SK-N-SH treated with all-trans-retinoic acid at 6 μM for 48 hours (cell line): Measurements from ENCODE around the gene PIK3R6.

Experiments used
- ATAC-seq: fragments of 200-7000 bp; cut with Tn5 transposase; 3 replicates; pipeline ENCODE4 v1.9.1; 2020; ENCODE audit warnings: mild to moderate bottlenecking, moderate library complexity
- ARNTL ChIP-seq: fragments of 450-650 bp; formaldehyde crosslinking; IDR thresholded peaks from 2 replicates; pipeline ENCODE4 v1.5.0; 2020; ENCODE audit warnings: low read depth, mild to moderate bottlenecking, moderate library complexity, borderline replicate concordance
- BACH2 ChIP-seq: fragments of 250-450 bp; sonication (Bioruptor Pico); IDR thresholded peaks from 2 replicates; pipeline ENCODE4 v1.9.0; 2021; ENCODE audit warnings: mild to moderate bottlenecking, borderline replicate concordance
- CSDC2 ChIP-seq: fragments of 250-450 bp; sonication (Bioruptor Pico); IDR thresholded peaks from 2 replicates; pipeline ENCODE4 v1.5.0; 2020; ENCODE audit warnings: mild to moderate bottlenecking, moderate library complexity
- ESRRG ChIP-seq: fragments of 250-450 bp; sonication (Bioruptor Pico); IDR thresholded peaks from 2 replicates; pipeline ENCODE4 v1.6.1; 2021; ENCODE audit warnings: mild to moderate bottlenecking
- GLIS3 ChIP-seq: fragments of 250-450 bp; sonication (Bioruptor Pico); IDR thresholded peaks from 2 replicates; pipeline ENCODE4 v1.5.0; 2020; ENCODE audit warnings: mild to moderate bottlenecking, moderate library complexity
- ISL1 ChIP-seq: fragments of 250-450 bp; sonication (Bioruptor Pico); IDR thresholded peaks from 2 replicates; pipeline ENCODE4 v2.1.2; 2022; ENCODE audit warnings: mild to moderate bottlenecking, moderate library complexity
- OSR1 ChIP-seq: fragments of 250-450 bp; sonication (Bioruptor Pico); IDR thresholded peaks from 2 replicates; pipeline ENCODE4 v1.8.0; 2022; ENCODE audit warnings: moderate library complexity, mild to moderate bottlenecking, inconsistent platforms
- PPARA ChIP-seq: fragments of 250-450 bp; sonication (Bioruptor Pico); IDR thresholded peaks from 2 replicates; pipeline ENCODE4 v1.5.0; 2020; ENCODE audit warnings: mild to moderate bottlenecking, borderline replicate concordance
- RARB ChIP-seq: fragments of 250-450 bp; sonication (Bioruptor Pico); IDR thresholded peaks from 2 replicates; pipeline ENCODE4 v1.8.0; 2021; ENCODE audit warnings: mild to moderate bottlenecking, moderate library complexity
- SNAI2 ChIP-seq: fragments of 250-450 bp; sonication (Bioruptor Pico); IDR thresholded peaks from 2 replicates; pipeline ENCODE4 v1.5.0; 2020; ENCODE audit warnings: mild to moderate bottlenecking, moderate library complexity
- TCF4 ChIP-seq: fragments of 250-450 bp; sonication (Bioruptor Pico); IDR thresholded peaks from 2 replicates; pipeline ENCODE4 v1.8.0; 2021; ENCODE audit warnings: mild to moderate bottlenecking, moderate library complexity, borderline replicate concordance
- TOX ChIP-seq: fragments of 250-450 bp; sonication (Bioruptor Pico); IDR thresholded peaks from 2 replicates; pipeline ENCODE4 v1.8.0; 2021; ENCODE audit warnings: mild to moderate bottlenecking, moderate library complexity, borderline replicate concordance
- ZC3H10 ChIP-seq: fragments of 250-450 bp; sonication (Bioruptor Pico); IDR thresholded peaks from 2 replicates; pipeline ENCODE4 v1.5.1; 2021; ENCODE audit warnings: mild to moderate bottlenecking, moderate library complexity
- ZFP3 ChIP-seq: fragments of 250-450 bp; sonication (Bioruptor Pico); IDR thresholded peaks from 2 replicates; pipeline ENCODE4 v1.5.0; 2020; ENCODE audit warnings: mild to moderate bottlenecking, moderate library complexity
- ZFP30 ChIP-seq: fragments of 450-650 bp; formaldehyde crosslinking; IDR thresholded peaks from 2 replicates; pipeline ENCODE4 v1.5.0; 2022; ENCODE audit warnings: mild to moderate bottlenecking, moderate library complexity
- ZNF565 ChIP-seq: fragments of 450-650 bp; formaldehyde crosslinking; conservative IDR thresholded peaks from 2 replicates; pipeline ENCODE4 v1.5.0; 2020; ENCODE audit warnings: low read depth, mild to moderate bottlenecking, moderate library complexity
- ZNF70 ChIP-seq: fragments of 450-650 bp; formaldehyde crosslinking; IDR thresholded peaks from 2 replicates; pipeline ENCODE4 v1.5.0; 2020; ENCODE audit warnings: mild to moderate bottlenecking, moderate library complexity
- ZNF8 ChIP-seq: fragments of 450-650 bp; formaldehyde crosslinking; IDR thresholded peaks from 2 replicates; pipeline ENCODE4 v1.5.0; 2020; ENCODE audit warnings: mild to moderate bottlenecking, moderate library complexity
- TF ChIP-seq, protein P1 (sequence below): fragments of 250-450 bp; sonication (Bioruptor Pico); IDR thresholded peaks from 2 replicates; pipeline ENCODE4 v1.5.1; 2020; ENCODE audit warnings: low read depth, mild to moderate bottlenecking, moderate library complexity
- TF ChIP-seq, protein P2 (sequence below): fragments of 250-450 bp; sonication (Bioruptor Pico); IDR thresholded peaks from 2 replicates; pipeline ENCODE4 v1.5.0; 2020; ENCODE audit warnings: mild to moderate bottlenecking, moderate library complexity
- TF ChIP-seq, protein P3 (sequence below): fragments of 250-450 bp; sonication (Bioruptor Pico); IDR thresholded peaks from 2 replicates; pipeline ENCODE4 v1.8.0; 2021; ENCODE audit warnings: low read depth, mild to moderate bottlenecking, moderate library complexity, borderline replicate concordance
- TF ChIP-seq, protein P4 (sequence below): fragments of 250-450 bp; sonication (Bioruptor Pico); IDR thresholded peaks from 2 replicates; pipeline ENCODE4 v1.5.1; 2021; ENCODE audit warnings: mild to moderate bottlenecking, moderate library complexity
- TF ChIP-seq, protein P5 (sequence below): fragments of 250-450 bp; sonication (Bioruptor Pico); IDR thresholded peaks from 2 replicates; pipeline ENCODE4 v1.8.0; 2020; ENCODE audit warnings: mild to moderate bottlenecking, moderate library complexity, borderline replicate concordance

Gene PIK3R6

DNA sequence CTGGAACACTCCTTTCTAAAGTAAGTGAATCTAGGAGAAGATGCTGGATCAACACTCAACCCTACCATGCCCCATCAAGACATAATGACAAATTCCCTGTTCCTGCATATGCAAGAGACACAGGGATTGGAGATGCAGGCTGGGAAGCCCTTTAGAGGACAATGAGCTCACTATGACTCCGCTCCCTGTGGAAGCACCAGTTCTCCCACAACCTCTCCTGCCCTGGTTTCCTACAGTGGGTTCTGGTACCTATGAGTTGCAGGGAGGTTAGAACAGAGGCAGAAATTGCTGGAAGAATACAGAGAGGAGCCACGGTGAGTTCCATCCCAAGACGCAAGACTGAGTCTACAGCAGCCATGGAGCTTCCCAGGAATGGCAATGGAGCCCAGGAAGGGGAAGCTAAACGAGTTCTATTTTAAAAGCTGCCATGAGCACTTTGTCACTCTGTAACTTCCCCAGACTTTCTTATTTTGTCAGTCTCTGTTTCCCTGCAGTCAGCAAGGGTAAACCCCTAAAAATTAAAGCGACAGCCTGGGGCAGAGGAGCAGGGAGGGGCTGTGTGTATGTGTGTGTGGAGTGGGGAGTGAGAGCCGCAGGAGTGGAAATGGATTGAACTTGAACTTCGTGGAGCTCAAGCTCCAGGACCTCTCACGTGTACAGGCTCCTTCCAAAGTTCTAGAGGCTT, 42.3 kb upstream of the PIK3R6 start:
- no peak for ATAC-seq

DNA sequence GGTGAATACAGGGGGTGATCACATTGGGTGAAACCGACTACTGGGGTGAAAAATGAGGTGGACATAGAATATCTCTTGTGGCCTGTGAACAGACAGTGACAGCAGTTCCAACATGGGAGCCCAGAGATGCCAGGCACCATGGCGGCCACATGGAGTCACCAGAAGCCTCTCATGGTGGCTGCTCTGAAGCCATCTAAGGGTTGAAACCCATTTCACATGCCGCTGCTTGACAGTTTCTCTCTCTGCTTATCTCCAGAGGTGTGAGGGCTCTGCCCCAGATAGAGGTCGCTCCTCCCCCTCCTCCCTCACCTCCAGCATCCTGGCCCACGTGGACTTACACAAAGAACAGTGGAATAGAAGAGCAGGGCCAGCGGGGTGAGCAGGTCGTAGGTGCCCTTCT, 37.9 kb upstream of the PIK3R6 start:
- no peak for ATAC-seq
- no peak for TF ChIP-seq CSDC2 (CRISPR knock-in tag)
- TF ChIP-seq, protein P1, sequence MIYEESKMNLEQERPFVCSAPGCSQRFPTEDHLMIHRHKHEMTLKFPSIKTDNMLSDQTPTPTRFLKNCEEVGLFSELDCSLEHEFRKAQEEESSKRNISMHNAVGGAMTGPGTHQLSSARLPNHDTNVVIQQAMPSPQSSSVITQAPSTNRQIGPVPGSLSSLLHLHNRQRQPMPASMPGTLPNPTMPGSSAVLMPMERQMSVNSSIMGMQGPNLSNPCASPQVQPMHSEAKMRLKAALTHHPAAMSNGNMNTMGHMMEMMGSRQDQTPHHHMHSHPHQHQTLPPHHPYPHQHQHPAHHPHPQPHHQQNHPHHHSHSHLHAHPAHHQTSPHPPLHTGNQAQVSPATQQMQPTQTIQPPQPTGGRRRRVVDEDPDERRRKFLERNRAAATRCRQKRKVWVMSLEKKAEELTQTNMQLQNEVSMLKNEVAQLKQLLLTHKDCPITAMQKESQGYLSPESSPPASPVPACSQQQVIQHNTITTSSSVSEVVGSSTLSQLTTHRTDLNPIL (CRISPR knock-in tag) = no peak
- TF ChIP-seq ZFP3 = no peak
- no peak for TF ChIP-seq GLIS3 (CRISPR knock-in tag)
- TF ChIP-seq TOX (CRISPR knock-in tag) = no peak
- TF ChIP-seq PPARA (CRISPR knock-in tag) = no peak
- TF ChIP-seq SNAI2 (CRISPR knock-in tag) = no peak
- no peak for TF ChIP-seq RARB (CRISPR knock-in tag)
- TF ChIP-seq OSR1 (CRISPR knock-in tag) = no peak
- TF ChIP-seq ZNF70 (CRISPR knock-in tag) = no peak
- no peak for TF ChIP-seq ZNF565 (CRISPR knock-in tag)
- TF ChIP-seq, protein P2, sequence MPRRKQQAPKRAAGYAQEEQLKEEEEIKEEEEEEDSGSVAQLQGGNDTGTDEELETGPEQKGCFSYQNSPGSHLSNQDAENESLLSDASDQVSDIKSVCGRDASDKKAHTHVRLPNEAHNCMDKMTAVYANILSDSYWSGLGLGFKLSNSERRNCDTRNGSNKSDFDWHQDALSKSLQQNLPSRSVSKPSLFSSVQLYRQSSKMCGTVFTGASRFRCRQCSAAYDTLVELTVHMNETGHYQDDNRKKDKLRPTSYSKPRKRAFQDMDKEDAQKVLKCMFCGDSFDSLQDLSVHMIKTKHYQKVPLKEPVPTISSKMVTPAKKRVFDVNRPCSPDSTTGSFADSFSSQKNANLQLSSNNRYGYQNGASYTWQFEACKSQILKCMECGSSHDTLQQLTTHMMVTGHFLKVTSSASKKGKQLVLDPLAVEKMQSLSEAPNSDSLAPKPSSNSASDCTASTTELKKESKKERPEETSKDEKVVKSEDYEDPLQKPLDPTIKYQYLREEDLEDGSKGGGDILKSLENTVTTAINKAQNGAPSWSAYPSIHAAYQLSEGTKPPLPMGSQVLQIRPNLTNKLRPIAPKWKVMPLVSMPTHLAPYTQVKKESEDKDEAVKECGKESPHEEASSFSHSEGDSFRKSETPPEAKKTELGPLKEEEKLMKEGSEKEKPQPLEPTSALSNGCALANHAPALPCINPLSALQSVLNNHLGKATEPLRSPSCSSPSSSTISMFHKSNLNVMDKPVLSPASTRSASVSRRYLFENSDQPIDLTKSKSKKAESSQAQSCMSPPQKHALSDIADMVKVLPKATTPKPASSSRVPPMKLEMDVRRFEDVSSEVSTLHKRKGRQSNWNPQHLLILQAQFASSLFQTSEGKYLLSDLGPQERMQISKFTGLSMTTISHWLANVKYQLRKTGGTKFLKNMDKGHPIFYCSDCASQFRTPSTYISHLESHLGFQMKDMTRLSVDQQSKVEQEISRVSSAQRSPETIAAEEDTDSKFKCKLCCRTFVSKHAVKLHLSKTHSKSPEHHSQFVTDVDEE (CRISPR knock-in tag) = no peak
- no peak for TF ChIP-seq ARNTL (CRISPR knock-in tag)
- no peak for TF ChIP-seq BACH2 (CRISPR knock-in tag)
- TF ChIP-seq ZFP30 (CRISPR knock-in tag) = no peak

More for the DNA sequence above, 42.3 kb upstream of the PIK3R6 start:
- no peak for TF ChIP-seq RARB (CRISPR knock-in tag)
- TF ChIP-seq ESRRG (CRISPR knock-in tag) = no peak
- TF ChIP-seq, protein P1 (CRISPR knock-in tag) = no peak
- TF ChIP-seq ZNF8 (CRISPR knock-in tag) = no peak
- no peak for TF ChIP-seq ISL1 (CRISPR knock-in tag)
- no peak for TF ChIP-seq TOX (CRISPR knock-in tag)
- no peak for TF ChIP-seq BACH2 (CRISPR knock-in tag)
- no peak for TF ChIP-seq TCF4 (CRISPR knock-in tag)
- TF ChIP-seq, protein P3, sequence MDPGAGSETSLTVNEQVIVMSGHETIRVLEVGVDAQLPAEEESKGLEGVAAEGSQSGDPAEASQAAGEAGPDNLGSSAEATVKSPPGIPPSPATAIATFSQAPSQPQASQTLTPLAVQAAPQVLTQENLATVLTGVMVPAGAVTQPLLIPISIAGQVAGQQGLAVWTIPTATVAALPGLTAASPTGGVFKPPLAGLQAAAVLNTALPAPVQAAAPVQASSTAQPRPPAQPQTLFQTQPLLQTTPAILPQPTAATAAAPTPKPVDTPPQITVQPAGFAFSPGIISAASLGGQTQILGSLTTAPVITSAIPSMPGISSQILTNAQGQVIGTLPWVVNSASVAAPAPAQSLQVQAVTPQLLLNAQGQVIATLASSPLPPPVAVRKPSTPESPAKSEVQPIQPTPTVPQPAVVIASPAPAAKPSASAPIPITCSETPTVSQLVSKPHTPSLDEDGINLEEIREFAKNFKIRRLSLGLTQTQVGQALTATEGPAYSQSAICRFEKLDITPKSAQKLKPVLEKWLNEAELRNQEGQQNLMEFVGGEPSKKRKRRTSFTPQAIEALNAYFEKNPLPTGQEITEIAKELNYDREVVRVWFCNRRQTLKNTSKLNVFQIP (CRISPR knock-in tag) = no peak
- TF ChIP-seq, protein P4, sequence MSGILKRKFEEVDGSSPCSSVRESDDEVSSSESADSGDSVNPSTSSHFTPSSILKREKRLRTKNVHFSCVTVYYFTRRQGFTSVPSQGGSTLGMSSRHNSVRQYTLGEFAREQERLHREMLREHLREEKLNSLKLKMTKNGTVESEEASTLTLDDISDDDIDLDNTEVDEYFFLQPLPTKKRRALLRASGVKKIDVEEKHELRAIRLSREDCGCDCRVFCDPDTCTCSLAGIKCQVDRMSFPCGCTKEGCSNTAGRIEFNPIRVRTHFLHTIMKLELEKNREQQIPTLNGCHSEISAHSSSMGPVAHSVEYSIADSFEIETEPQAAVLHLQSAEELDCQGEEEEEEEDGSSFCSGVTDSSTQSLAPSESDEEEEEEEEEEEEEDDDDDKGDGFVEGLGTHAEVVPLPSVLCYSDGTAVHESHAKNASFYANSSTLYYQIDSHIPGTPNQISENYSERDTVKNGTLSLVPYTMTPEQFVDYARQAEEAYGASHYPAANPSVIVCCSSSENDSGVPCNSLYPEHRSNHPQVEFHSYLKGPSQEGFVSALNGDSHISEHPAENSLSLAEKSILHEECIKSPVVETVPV (CRISPR knock-in tag) = no peak
- no peak for TF ChIP-seq GLIS3 (CRISPR knock-in tag)
- TF ChIP-seq, protein P2 (CRISPR knock-in tag) = no peak
- TF ChIP-seq ZNF70 (CRISPR knock-in tag) = no peak
- no peak for TF ChIP-seq ZNF565 (CRISPR knock-in tag)
- TF ChIP-seq ZC3H10 (CRISPR knock-in tag) = no peak
- TF ChIP-seq, protein P5, sequence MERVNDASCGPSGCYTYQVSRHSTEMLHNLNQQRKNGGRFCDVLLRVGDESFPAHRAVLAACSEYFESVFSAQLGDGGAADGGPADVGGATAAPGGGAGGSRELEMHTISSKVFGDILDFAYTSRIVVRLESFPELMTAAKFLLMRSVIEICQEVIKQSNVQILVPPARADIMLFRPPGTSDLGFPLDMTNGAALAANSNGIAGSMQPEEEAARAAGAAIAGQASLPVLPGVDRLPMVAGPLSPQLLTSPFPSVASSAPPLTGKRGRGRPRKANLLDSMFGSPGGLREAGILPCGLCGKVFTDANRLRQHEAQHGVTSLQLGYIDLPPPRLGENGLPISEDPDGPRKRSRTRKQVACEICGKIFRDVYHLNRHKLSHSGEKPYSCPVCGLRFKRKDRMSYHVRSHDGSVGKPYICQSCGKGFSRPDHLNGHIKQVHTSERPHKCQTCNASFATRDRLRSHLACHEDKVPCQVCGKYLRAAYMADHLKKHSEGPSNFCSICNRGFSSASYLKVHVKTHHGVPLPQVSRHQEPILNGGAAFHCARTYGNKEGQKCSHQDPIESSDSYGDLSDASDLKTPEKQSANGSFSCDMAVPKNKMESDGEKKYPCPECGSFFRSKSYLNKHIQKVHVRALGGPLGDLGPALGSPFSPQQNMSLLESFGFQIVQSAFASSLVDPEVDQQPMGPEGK (CRISPR knock-in tag) = no peak
- TF ChIP-seq OSR1 (CRISPR knock-in tag) = no peak
- no peak for TF ChIP-seq ZFP30 (CRISPR knock-in tag)
